Gastroesophageal sphincter (tissue), 4 donors: ENCODE measurements around the gene MFN2. TPM values are rescaled to one million over a fixed set of nuclear protein-coding genes. Genes with fewer than 3 reads are reported as not detected.
"Not testable (repeated sequence)": the region's sequence is repeated elsewhere in the genome, so short reads cannot be mapped to it uniquely, and the experiment has no call there.

Experiments
- ATAC-seq: fragments of 150-250 bp; one replicate; pipeline ENCODE4 v1.9.1; 2016; ENCODE audit warnings: mild to moderate bottlenecking, moderate library complexity
- H3K27ac ChIP-seq, 4 donors: fragments of 200-600 bp; sonication (generic) in 3 of 4; 1 replicate in 3 of 4; 2 replicates in 1 of 4; pipeline ENCODE4 v1.5.1; 2016 to 2019
- H3K27me3 ChIP-seq: fragments of 200-600 bp; sonication (generic); one replicate; pipeline ENCODE4 v1.5.1; 2019
- H3K36me3 ChIP-seq, 2 donors: fragments of 200-600 bp; sonication (generic); one replicate each; pipeline ENCODE4 v1.5.1; 2019; ENCODE audit warnings: control low read depth in 1 of 2
- H3K4me1 ChIP-seq, 3 donors: fragments of 200-600 bp; sonication (generic); 1 replicate in 2 of 3; 2 replicates in 1 of 3; pipeline ENCODE4 v1.5.1; 2016 to 2019; ENCODE audit warnings: control low read depth in 2 of 3
- H3K4me3 ChIP-seq, 2 donors: fragments of 200-600 bp; sonication (generic); one replicate each; pipeline ENCODE4 v1.5.1; 2019; ENCODE audit warnings: mild to moderate bottlenecking in 1 of 2, moderate library complexity in 1 of 2
- H3K9me3 ChIP-seq, 3 donors: fragments of 200-600 bp; sonication (generic); one replicate each; pipeline ENCODE4 v1.5.1; 2017 to 2019; ENCODE audit warnings: control low read depth in 2 of 3
- EP300 ChIP-seq: sonication (generic); formaldehyde crosslinking; IDR thresholded peaks from one replicate; pipeline ENCODE4 v1.6.1; 2017; ENCODE audit warnings: antibody characterized with exemption, mild to moderate bottlenecking
- POLR2A ChIP-seq, 2 donors: fragments of 450-650 bp; IDR thresholded peaks; one replicate each; pipeline ENCODE4 v1.6.1; 2017; ENCODE audit warnings: antibody characterized with exemption in 2 of 2, mild to moderate bottlenecking in 2 of 2, moderate library complexity in 1 of 2
- POLR2AphosphoS5 ChIP-seq: sonication (generic); formaldehyde crosslinking; IDR thresholded peaks from one replicate; pipeline ENCODE4 v1.6.1; 2017; ENCODE audit warnings: antibody characterized with exemption
- WGBS, 2 donors: methylation state at CpG; one replicate each; pipeline ENCODE4 v1.1.5; 2018; ENCODE audit warnings: low coverage in 1 of 2; 5-methylcytosine and 5-hydroxymethylcytosine counted together
- total RNA-seq, 4 donors: library from RNA; depleted of rRNA; stranded (reverse); fragments of >200 nt; gene quantifications; one replicate each; pipeline ENCODE4 v1.1.0, GENCODE V29; 2016
- TF ChIP-seq, protein P1 (sequence below), 4 experiments: fragments of 200-600 bp in 2 of 4; fragments of 450-650 bp in 2 of 4; sonication (generic) in 1 of 4; IDR thresholded peaks; one replicate each; pipeline ENCODE4 v1.5.1; 2017 to 2019; ENCODE audit warnings: antibody characterized with exemption in 4 of 4, mild to moderate bottlenecking in 2 of 4, moderate library complexity in 2 of 4

Gene MFN2
- total RNA-seq, 4 donors from 2014 or later: 117 to 236 (median 186) TPM

DNA sequence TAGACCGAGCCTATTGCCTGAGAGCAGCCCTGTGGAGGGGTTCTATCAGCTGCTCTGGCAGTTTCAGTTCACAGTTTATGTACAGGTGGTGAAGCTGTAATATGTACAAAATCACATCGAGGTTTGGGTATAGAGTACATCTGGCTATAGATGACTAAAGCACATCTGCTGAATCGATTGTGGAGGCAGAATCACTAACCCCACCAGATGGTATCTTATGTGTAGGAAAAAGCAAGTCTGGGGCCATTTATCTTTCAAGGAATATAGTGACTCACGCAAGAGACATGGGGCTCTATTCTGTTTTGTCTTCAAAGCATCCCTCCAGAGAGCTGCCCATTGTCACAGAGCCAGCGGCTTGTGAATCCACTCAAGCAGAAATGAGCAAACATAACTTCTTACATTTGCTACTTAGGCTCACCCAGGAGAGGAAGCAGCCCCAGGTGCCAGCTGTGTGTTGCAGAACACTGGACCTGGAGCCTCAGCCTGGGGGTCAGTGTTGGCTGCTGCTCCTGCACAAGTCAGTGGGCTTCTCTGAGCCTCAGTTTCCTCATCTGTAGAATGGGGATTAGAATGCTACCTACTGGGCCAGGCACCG is 60.3 kb downstream of the MFN2 start:
- peaks cover 4% of the 10 kb centered on the region for H3K27me3 ChIP-seq
- peaks cover 0 to 13% (median 0%) of the 10 kb centered on the region in 3 donors for H3K4me1 ChIP-seq
- H3K4me3 ChIP-seq: no peak overlapping the region
- no peak overlapping the region for H3K27ac ChIP-seq
- TF ChIP-seq EP300: no peak
- TF ChIP-seq POLR2AphosphoS5: no peak
- TF ChIP-seq, protein P1, sequence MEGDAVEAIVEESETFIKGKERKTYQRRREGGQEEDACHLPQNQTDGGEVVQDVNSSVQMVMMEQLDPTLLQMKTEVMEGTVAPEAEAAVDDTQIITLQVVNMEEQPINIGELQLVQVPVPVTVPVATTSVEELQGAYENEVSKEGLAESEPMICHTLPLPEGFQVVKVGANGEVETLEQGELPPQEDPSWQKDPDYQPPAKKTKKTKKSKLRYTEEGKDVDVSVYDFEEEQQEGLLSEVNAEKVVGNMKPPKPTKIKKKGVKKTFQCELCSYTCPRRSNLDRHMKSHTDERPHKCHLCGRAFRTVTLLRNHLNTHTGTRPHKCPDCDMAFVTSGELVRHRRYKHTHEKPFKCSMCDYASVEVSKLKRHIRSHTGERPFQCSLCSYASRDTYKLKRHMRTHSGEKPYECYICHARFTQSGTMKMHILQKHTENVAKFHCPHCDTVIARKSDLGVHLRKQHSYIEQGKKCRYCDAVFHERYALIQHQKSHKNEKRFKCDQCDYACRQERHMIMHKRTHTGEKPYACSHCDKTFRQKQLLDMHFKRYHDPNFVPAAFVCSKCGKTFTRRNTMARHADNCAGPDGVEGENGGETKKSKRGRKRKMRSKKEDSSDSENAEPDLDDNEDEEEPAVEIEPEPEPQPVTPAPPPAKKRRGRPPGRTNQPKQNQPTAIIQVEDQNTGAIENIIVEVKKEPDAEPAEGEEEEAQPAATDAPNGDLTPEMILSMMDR (IDR thresholded peaks at IDR 0.05): no peak
- TF ChIP-seq POLR2A (IDR thresholded peaks at IDR 0.05): no peak
- no peaks in the 10 kb centered on the region for H3K9me3 ChIP-seq
- WGBS, 2 donors: 47 to 75% methylated on average over 2 to 5 of the region's 6 CpGs
- ATAC-seq: no peak
- no peaks in the 10 kb centered on the region for H3K36me3 ChIP-seq

DNA sequence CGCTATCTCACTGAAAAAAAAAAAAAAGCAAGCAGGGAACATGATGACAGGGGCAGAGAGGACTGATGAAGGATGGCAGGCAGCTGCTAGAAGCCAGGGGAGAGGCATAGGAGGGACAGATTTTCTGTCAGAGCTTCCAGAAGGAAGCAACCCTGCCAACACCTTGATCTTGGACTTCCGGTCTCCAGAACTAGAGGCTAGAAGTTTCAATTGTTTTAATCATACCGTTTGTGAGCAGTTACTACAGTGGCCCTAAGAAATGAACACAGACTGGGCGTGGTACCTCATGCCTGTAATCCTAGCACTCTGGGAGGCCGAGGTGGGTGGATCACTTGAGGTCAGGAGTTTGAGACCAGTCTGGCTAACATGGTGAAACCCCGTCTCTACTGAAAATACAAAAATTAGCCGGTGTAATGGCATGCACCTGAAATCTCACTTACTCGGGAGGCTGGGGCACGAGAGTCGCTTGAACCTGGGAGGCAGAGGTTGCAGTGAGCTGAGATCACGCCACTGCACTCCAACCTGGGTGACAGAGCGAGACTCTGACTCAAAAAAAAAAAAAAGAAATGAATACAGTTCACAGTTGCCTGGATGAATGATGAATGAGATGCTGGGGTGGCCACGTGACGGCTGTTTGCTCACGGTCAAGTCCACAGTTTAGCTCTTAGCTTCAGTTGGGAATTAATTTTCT is 64.1 kb downstream of the MFN2 start:
- peaks cover 0 to 13% (median 0%) of the 10 kb centered on the region in 3 donors for H3K4me1 ChIP-seq
- not testable (repeated sequence) for H3K9me3 ChIP-seq, H3K36me3 ChIP-seq, ATAC-seq, H3K4me3 ChIP-seq, H3K27ac ChIP-seq
- 49 to 61% methylated on average over 10 to 11 of the region's 15 CpGs for WGBS, 2 donors
- peaks cover 26% of the 10 kb centered on the region for H3K27me3 ChIP-seq

GRCh38 chr1:12046749-12047119 is 66.5 kb downstream of the MFN2 start:
- Histone ChIP-seq H3K4me1 (peaks cover 0 to 15% (median 0%) of the 10 kb centered on the region in 3 donors), H3K4me3 (no peak overlapping the region), H3K27me3 (peaks cover 26% of the 10 kb centered on the region), H3K9me3 (no peaks in the 10 kb centered on the region), H3K36me3 (no peaks in the 10 kb centered on the region), H3K27ac (no peak overlapping the region)
- no peak for ATAC-seq
- TF ChIP-seq POLR2AphosphoS5: no peak
- TF ChIP-seq, protein P1 (IDR thresholded peaks at IDR 0.05): no peak
- no peak for TF ChIP-seq EP300
- no peak for TF ChIP-seq POLR2A (IDR thresholded peaks at IDR 0.05)
- WGBS, 2 donors: 74 to 87% methylated on average over 4 to 6 of the region's 6 CpGs

DNA sequence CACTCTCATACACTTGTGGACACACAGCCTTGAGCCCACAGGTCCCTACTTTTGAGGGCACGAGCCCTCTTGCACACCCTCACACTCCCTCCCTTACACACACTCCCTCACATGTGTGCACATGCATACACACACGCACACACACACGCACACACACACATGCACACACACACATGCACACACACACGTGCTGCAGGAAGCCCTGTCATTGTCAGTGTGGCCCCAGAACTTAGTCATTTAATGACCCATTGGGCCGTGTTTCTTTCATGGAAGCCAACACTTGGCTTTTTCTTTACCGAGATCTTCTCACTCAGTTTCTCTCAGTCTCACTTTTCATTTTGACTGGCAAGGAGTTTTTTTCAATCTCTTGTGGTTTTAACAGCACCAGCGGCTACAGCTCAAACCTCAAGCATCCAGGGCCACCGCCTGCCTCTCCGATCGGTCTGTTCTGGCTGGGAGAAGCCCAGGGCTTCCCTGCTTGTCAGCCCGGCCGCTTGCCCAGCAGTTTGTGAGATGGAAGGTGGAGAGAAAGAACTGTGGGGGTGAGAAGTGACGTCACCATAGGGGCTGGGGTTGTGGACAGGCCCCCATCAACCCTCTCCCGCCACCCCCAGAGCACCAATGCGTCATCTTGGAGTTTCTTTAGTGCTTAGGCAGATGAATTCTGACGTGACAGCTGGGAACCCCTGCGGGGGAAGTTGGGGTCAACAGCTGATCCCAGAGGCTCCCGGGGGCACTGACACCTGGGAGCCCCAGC is 67.1 kb downstream of the MFN2 start:
- ATAC-seq: no peak
- no peaks in the 10 kb centered on the region for H3K36me3 ChIP-seq
- H3K4me1 ChIP-seq: peaks cover 0 to 20% (median 5%) of the 10 kb centered on the region in 3 donors
- H3K4me3 ChIP-seq: no peak overlapping the region
- no peaks in the 10 kb centered on the region for H3K9me3 ChIP-seq
- TF ChIP-seq POLR2A (IDR thresholded peaks at IDR 0.05) (no peak), EP300 (no peak), POLR2AphosphoS5 (no peak)
- TF ChIP-seq, protein P1 (IDR thresholded peaks at IDR 0.05): no peak
- WGBS, 2 donors: 56 to 63% methylated on average over 9 to 13 of the region's 18 CpGs
- H3K27me3 ChIP-seq: peaks cover 26% of the 10 kb centered on the region
- H3K27ac ChIP-seq: no peak overlapping the region

DNA sequence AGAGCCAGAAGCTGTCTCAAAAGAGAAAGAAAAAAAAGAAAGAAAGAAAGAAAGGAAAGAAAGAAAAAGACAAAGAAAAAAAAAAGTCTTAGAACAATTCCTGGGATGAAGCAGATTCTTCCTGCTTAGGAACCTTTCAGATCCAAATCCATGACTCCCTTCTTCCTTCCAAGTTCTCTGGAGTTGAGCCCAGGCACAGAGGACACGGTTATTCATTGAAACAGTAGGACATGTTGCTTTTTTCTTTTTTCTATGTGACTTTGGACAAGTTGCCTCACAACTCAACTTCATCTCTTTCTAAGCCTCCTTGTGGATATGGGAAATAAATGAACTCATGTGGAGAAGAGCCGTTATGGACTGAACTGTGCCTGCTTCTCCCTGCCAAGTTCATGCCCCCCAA is 68.1 kb downstream of the MFN2 start:
- H3K9me3 ChIP-seq: no peaks in the 10 kb centered on the region
- no peak for ATAC-seq
- WGBS, 2 donors: 17 to 52% methylated on average over 2 of the region's 2 CpGs

More for the DNA sequence above, 68.1 kb downstream of the MFN2 start:
- H3K4me3 ChIP-seq: no peak overlapping the region
- no peak for TF ChIP-seq POLR2A (IDR thresholded peaks at IDR 0.05)
- H3K36me3 ChIP-seq: no peaks in the 10 kb centered on the region
- peaks cover 0 to 31% (median 7%) of the 10 kb centered on the region in 3 donors for H3K4me1 ChIP-seq
- peaks cover 26% of the 10 kb centered on the region for H3K27me3 ChIP-seq
- no peak overlapping the region for H3K27ac ChIP-seq
